ENCODE measurements around the gene NCS1.

NCS1 gene

DNA sequence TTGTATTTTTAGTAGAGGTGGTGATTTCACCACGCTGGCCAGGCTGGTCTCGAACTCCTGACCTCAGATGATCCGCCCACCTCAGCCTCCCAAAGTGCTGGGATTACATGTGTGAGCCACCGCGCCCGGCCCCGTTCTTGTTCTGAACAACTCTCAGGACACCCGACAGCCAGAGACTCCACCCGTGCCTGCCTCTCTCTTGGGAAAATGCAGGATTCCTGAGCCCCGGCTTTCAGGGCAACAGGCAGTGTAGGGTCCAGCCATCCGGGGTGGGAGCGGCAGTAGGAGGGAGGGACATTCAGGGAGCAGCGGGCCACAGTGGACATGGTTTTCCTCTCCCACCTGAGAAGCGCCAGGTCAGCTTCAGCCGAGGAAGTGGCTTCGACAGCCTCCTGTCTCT lies 34.4 kb downstream of the NCS1 start:
- no peaks in the 10 kb centered on the region for H4K20me1 ChIP-seq (ENCODE audit: insufficient read depth, low read length)
- H3K9ac ChIP-seq (ENCODE audit: low read length) = no peak overlapping the region
- no peaks in the 10 kb centered on the region for H3K27me3 ChIP-seq (ENCODE audit: low read depth, low read length)
- H3K79me2 ChIP-seq (ENCODE audit: low read length) = no peaks in the 10 kb centered on the region
- H3K36me3 ChIP-seq (replicated peaks; ENCODE audit: low read depth, low read length) = no peaks in the 10 kb centered on the region
- H2AFZ ChIP-seq (ENCODE audit: low read depth, low read length) = no peak overlapping the region
- H3K4me2 ChIP-seq (ENCODE audit: low read length) = no peak overlapping the region
- H3K4me3 ChIP-seq (ENCODE audit: low read length) = no peak overlapping the region
- H3K9me3 ChIP-seq (ENCODE audit: insufficient read depth, low read length) = no peaks in the 10 kb centered on the region
- TF ChIP-seq CTCF (IDR thresholded peaks at IDR 0.05; ENCODE audit: low read depth, low read length) = no peak
- no peak for TF ChIP-seq EZH2phosphoT487 (IDR thresholded peaks at IDR 0.05; ENCODE audit: low read depth)
- H3K4me1 ChIP-seq (ENCODE audit: low read length) = no peaks in the 10 kb centered on the region
- no peak overlapping the region for H3K27ac ChIP-seq (ENCODE audit: low read length)

GRCh38 chr9:130207241-130207992 lies 35.2 kb downstream of the NCS1 start:
- H4K20me1 ChIP-seq (ENCODE audit: insufficient read depth, low read length) = no peaks in the 10 kb centered on the region
- no peak overlapping the region for H3K27ac ChIP-seq (ENCODE audit: low read length)
- H3K4me2 ChIP-seq (ENCODE audit: low read length) = no peak overlapping the region
- H3K9me3 ChIP-seq (ENCODE audit: insufficient read depth, low read length) = no peaks in the 10 kb centered on the region
- no peaks in the 10 kb centered on the region for H3K79me2 ChIP-seq (ENCODE audit: low read length)
- no peak overlapping the region for H3K4me3 ChIP-seq (ENCODE audit: low read length)
- H2AFZ ChIP-seq (ENCODE audit: low read depth, low read length) = no peak overlapping the region
- no peaks in the 10 kb centered on the region for H3K4me1 ChIP-seq (ENCODE audit: low read length)
- no peak for TF ChIP-seq EZH2phosphoT487 (IDR thresholded peaks at IDR 0.05; ENCODE audit: low read depth)
- TF ChIP-seq CTCF (IDR thresholded peaks at IDR 0.05; ENCODE audit: low read depth, low read length) = no peak
- H3K36me3 ChIP-seq (replicated peaks; ENCODE audit: low read depth, low read length) = no peaks in the 10 kb centered on the region
- no peaks in the 10 kb centered on the region for H3K27me3 ChIP-seq (ENCODE audit: low read depth, low read length)
- H3K9ac ChIP-seq (ENCODE audit: low read length) = no peak overlapping the region

DNA sequence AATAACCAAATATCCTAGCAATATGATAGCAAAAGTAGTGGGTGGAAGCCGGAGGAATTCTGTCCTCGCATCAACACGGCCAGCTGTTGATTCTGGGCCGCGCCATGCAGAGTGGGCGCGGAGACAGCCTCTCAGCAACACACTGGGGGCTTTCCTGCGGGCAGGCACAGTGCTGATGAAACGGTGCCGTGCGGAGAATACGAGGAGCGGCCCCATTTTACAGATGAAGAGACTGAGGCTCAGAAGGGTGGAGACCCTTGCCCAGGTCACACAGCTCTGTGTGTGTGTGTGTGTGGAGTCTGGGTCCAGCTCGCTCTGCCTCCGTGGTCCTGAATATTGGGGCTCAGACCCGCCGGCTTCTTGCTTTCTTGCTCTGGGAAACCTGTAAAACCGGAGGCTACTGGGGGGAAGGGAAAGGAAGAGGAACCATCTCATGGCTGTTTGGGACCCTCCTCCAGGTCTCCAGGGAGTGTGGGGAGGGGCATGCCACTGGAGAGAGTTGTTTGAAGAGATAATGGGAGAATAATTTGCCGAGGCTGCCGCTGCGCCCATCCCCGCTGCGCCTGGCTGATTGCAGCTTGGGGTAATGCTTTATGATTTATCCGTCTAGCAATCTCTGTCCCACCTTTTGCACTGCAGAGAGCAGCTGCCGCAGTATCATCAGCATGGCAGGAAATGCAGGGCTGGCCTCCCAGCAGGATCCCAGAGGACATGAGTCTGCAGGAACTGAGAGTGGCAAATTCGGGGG lies 36.6 kb downstream of the NCS1 start:
- no peak overlapping the region for H3K9ac ChIP-seq (ENCODE audit: low read length)
- H3K79me2 ChIP-seq (ENCODE audit: low read length) = no peaks in the 10 kb centered on the region
- H3K4me3 ChIP-seq (ENCODE audit: low read length) = no peak overlapping the region
- H4K20me1 ChIP-seq (ENCODE audit: insufficient read depth, low read length) = no peaks in the 10 kb centered on the region
- H3K27me3 ChIP-seq (ENCODE audit: low read depth, low read length) = no peaks in the 10 kb centered on the region
- no peak overlapping the region for H3K27ac ChIP-seq (ENCODE audit: low read length)
- no peaks in the 10 kb centered on the region for H3K9me3 ChIP-seq (ENCODE audit: insufficient read depth, low read length)
- no peaks in the 10 kb centered on the region for H3K4me1 ChIP-seq (ENCODE audit: low read length)
- no peak overlapping the region for H3K4me2 ChIP-seq (ENCODE audit: low read length)
- H2AFZ ChIP-seq (ENCODE audit: low read depth, low read length) = no peak overlapping the region
- TF ChIP-seq EZH2phosphoT487 (IDR thresholded peaks at IDR 0.05; ENCODE audit: low read depth) (no peak), CTCF (IDR thresholded peaks at IDR 0.05; ENCODE audit: low read depth, low read length) (no peak)
- no peaks in the 10 kb centered on the region for H3K36me3 ChIP-seq (replicated peaks; ENCODE audit: low read depth, low read length)

DNA sequence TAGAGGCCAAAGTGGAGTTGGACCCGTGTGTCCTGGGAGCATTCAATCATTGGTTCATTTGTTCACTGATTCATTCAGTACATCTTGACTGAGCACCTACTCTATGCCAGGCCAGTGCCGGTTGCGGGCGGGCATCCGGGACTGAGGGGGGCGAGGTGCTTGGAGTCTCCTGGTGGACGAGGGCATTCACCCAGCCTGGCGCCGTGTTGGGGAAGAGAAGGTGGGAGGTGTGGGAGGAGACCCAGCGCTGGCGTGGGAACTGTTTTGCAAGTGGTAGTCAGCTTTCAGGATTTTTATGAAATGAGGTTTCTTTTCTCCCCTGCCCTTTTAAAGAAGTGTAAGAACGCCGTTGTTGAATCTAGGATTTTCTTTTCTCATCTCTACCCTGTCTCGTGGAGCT lies 37.2 kb downstream of the NCS1 start:
- H3K4me3 ChIP-seq (ENCODE audit: low read length) = no peak overlapping the region
- H3K4me2 ChIP-seq (ENCODE audit: low read length) = no peak overlapping the region
- no peaks in the 10 kb centered on the region for H3K4me1 ChIP-seq (ENCODE audit: low read length)
- no peak overlapping the region for H3K9ac ChIP-seq (ENCODE audit: low read length)
- H3K79me2 ChIP-seq (ENCODE audit: low read length) = no peaks in the 10 kb centered on the region
- H2AFZ ChIP-seq (ENCODE audit: low read depth, low read length) = no peak overlapping the region
- H3K36me3 ChIP-seq (replicated peaks; ENCODE audit: low read depth, low read length) = no peaks in the 10 kb centered on the region
- TF ChIP-seq CTCF (IDR thresholded peaks at IDR 0.05; ENCODE audit: low read depth, low read length) (no peak), EZH2phosphoT487 (IDR thresholded peaks at IDR 0.05; ENCODE audit: low read depth) (no peak)
- no peaks in the 10 kb centered on the region for H3K9me3 ChIP-seq (ENCODE audit: insufficient read depth, low read length)
- H4K20me1 ChIP-seq (ENCODE audit: insufficient read depth, low read length) = no peaks in the 10 kb centered on the region
- H3K27me3 ChIP-seq (ENCODE audit: low read depth, low read length) = no peaks in the 10 kb centered on the region
- H3K27ac ChIP-seq (ENCODE audit: low read length) = no peak overlapping the region
